ENCODE measurements around the gene TEX55.

TEX55 gene

DNA sequence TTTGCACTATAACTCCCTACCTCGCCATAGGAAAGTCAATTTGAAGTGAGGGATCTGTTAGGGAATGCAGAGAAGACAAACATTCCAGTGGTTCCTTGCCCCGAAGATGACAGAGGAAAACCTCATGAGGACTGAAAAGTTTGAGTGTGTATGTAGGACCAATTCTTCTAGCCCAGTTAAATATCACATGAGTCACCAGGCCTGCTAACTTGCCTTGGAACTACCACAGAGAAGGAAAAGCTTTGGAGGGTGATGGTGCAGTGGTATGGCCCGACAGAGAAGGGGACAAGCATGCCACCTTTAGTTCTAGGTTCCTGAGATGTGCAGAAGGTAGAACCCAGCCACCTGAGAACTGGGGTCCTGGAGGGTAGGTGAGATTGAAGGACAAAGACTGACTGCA, 24.9 kb downstream of the TEX55 start:
- no peak overlapping the region for H3K27ac ChIP-seq
- H3K9me3 ChIP-seq = no peaks in the 10 kb centered on the region
- no peak overlapping the region for H3K4me3 ChIP-seq (ENCODE audit: low read depth in 1 of 2, low read length in 1 of 2)
- no peaks in the 10 kb centered on the region for H3K4me1 ChIP-seq (ENCODE audit: control insufficient read depth in 1 of 2, insufficient read depth in 1 of 2, low read depth in 1 of 2, low read length in 1 of 2)
- H3K36me3 ChIP-seq = no peaks in the 10 kb centered on the region
- TF ChIP-seq, protein P1, sequence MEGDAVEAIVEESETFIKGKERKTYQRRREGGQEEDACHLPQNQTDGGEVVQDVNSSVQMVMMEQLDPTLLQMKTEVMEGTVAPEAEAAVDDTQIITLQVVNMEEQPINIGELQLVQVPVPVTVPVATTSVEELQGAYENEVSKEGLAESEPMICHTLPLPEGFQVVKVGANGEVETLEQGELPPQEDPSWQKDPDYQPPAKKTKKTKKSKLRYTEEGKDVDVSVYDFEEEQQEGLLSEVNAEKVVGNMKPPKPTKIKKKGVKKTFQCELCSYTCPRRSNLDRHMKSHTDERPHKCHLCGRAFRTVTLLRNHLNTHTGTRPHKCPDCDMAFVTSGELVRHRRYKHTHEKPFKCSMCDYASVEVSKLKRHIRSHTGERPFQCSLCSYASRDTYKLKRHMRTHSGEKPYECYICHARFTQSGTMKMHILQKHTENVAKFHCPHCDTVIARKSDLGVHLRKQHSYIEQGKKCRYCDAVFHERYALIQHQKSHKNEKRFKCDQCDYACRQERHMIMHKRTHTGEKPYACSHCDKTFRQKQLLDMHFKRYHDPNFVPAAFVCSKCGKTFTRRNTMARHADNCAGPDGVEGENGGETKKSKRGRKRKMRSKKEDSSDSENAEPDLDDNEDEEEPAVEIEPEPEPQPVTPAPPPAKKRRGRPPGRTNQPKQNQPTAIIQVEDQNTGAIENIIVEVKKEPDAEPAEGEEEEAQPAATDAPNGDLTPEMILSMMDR (IDR thresholded peaks at IDR 0.05) = no peak
- peaks cover 44% of the 10 kb centered on the region for H3K27me3 ChIP-seq

DNA sequence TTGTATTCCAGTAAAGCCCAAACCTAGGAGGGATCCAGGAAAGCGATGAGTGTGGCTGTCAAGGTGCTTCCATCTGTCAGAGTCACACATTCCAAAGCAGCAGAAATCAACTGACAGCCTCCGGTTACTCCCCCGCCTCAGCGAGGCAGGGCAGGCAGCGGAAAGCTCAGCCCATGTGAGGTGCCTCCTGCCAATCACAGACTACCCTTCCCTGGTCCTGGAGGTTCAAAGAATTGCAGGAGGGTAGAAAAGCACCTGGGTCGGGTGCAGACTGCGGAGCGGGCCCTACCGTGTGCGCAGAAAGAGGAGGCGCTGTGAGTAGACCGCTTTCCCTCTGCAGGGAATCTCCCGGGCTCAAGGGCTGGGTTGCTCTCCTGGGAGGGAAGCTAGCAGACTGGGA, 27.4 kb downstream of the TEX55 start, which contains the start of gene UPK1B:
Gene UPK1B (plus strand): TSS at position 274 of the 400 bp plus-strand sequence. CDS start 13,144 bp downstream, outside the sequence.
- H3K36me3 ChIP-seq = no peaks in the 10 kb centered on the region
- TF ChIP-seq, protein P1 (IDR thresholded peaks at IDR 0.05) = no peak
- H3K4me1 ChIP-seq (ENCODE audit: control insufficient read depth in 1 of 2, insufficient read depth in 1 of 2, low read depth in 1 of 2, low read length in 1 of 2) = no peaks in the 10 kb centered on the region
- no peak within 1 kb of the TSS for H3K27ac ChIP-seq
- H3K27me3 ChIP-seq = peaks cover 51% of the 10 kb centered on the region
- H3K4me3 ChIP-seq (ENCODE audit: low read depth in 1 of 2, low read length in 1 of 2) = no peak within 1 kb of the TSS
- H3K9me3 ChIP-seq = no peaks in the 10 kb centered on the region

DNA sequence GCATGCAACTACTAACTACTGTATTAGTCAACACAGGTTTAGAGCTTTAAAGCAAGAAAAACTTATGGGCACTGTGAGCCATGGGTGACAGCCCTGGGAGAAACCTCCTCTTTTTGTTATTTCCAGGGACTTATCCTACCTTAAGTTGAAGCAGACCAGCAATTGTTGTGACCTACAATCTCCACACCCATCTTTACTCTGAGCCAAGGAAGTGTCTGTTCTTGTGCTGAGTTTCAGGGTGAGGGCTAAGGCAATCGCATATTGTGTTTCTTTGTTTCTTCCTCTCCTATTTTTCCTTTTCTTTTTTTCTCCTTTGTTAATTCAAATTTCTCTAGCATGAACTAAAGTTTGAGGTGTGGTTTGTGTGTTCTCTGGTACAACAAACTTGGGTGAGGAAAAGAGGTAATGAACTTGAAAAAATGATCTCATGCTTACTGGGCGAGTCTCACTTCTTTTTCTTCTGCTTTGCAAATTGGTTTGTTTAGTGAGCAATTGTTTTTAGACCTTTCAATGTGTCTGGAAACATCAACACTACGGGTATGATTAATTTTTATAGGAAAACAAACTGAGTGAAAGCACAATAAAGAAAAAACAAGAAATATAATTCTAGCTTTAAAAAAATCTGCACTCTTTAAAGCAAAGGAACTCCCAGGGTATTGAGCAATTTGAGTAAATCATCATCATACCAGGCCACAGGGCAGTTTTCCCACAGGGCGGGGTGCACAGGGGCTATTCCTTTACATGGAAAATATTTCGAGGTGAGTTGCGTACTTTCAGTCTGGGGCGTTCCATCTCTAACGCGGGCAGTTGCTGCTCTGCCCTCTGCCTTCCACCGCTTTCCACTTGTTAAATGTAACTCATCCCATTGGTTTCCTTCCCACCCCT, 30.1 kb downstream of the TEX55 start:
- no peaks in the 10 kb centered on the region for H3K36me3 ChIP-seq
- peaks cover 48% of the 10 kb centered on the region for H3K27me3 ChIP-seq
- H3K4me1 ChIP-seq (ENCODE audit: control insufficient read depth in 1 of 2, insufficient read depth in 1 of 2, low read depth in 1 of 2, low read length in 1 of 2) = no peaks in the 10 kb centered on the region
- TF ChIP-seq, protein P1 (IDR thresholded peaks at IDR 0.05) = no peak
- no peaks in the 10 kb centered on the region for H3K9me3 ChIP-seq
- H3K27ac ChIP-seq = no peak overlapping the region
- H3K4me3 ChIP-seq (ENCODE audit: low read depth in 1 of 2, low read length in 1 of 2) = no peak overlapping the region

DNA sequence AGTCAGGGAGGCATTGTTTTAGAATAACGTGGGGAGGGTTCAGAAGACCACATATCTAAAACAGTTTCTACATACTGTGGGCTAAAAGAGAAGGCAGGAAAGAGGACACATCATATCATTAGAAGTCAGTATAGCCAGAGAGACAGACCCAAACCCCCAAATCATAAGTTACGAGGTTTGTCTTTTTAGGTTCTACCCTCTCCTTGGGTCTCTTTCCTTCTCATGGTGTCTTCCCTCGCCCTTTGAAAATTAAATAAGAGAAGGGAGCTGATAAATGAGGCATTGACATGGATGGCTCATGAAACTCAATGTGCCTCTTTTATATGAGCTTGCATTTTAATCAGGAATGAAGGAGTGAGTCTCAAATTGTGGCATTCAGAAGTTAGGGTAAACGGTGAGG, 30.8 kb downstream of the TEX55 start:
- Histone ChIP-seq H3K9me3 (no peaks in the 10 kb centered on the region), H3K4me3 (ENCODE audit: low read depth in 1 of 2, low read length in 1 of 2) (no peak overlapping the region), H3K27ac (no peak overlapping the region)

DNA sequence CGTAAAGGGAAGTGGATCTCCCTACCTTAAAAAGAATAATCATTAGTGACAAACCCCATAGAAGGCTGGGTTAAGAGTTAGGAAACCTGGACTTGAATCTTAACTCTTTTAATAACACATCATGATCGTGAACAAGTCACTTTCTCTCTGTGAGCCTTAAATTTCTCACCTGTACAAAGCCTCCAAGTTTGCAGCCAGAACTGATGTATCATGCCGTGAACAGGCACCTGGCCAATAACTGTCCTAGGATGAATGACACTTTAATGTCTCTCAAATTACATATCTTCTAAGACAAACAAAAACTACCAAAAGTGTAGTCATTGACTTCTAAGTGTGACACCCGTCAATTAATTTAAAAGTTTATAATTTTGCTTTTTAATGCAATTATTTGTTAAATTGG, 31.4 kb downstream of the TEX55 start:
- Histone ChIP-seq H3K9me3 (no peaks in the 10 kb centered on the region), H3K4me3 (ENCODE audit: low read depth in 1 of 2, low read length in 1 of 2) (no peak overlapping the region), H3K36me3 (no peaks in the 10 kb centered on the region), H3K27ac (no peak overlapping the region), H3K4me1 (ENCODE audit: control insufficient read depth in 1 of 2, insufficient read depth in 1 of 2, low read depth in 1 of 2, low read length in 1 of 2) (no peaks in the 10 kb centered on the region), H3K27me3 (peaks cover 41% of the 10 kb centered on the region)
- TF ChIP-seq, protein P1 (IDR thresholded peaks at IDR 0.05) = no peak

More for the DNA sequence above, 30.8 kb downstream of the TEX55 start:
- Histone ChIP-seq H3K36me3 (no peaks in the 10 kb centered on the region), H3K27me3 (peaks cover 43% of the 10 kb centered on the region), H3K4me1 (ENCODE audit: control insufficient read depth in 1 of 2, insufficient read depth in 1 of 2, low read depth in 1 of 2, low read length in 1 of 2) (no peaks in the 10 kb centered on the region)
- TF ChIP-seq, protein P1 (IDR thresholded peaks at IDR 0.05) = no peak
